Smooth muscle cell (in vitro differentiated cells): ENCODE results near the gene ENTPD2. TPM values are rescaled to one million over a fixed set of nuclear protein-coding genes. Genes with fewer than 3 reads are reported as not detected.

Source experiments
- DNase-seq: peaks from one replicate; lab custom pipeline; 2025; ENCODE audit not compliant: unreplicated experiment; lab: John Stamatoyannopoulos, UW
- H2AFZ ChIP-seq: fragments of 200-600 bp; sonication (generic); 2 replicates; pipeline ENCODE4 v1.6.0; 2016; ENCODE audit warnings: antibody characterized with exemption, low read depth, mild to moderate bottlenecking
- H3F3A ChIP-seq: fragments of 200-600 bp; sonication (generic); 2 replicates; pipeline ENCODE4 v1.6.0; 2017; ENCODE audit warnings: antibody characterized with exemption, low read depth
- H3K27ac ChIP-seq: fragments of 200-600 bp; sonication (generic); 2 replicates; pipeline ENCODE4 v1.5.1; 2016; ENCODE audit warnings: low read depth, mild to moderate bottlenecking
- H3K27me3 ChIP-seq: fragments of 200-600 bp; sonication (generic); 2 replicates; pipeline ENCODE4 v1.6.1; 2016; ENCODE audit warnings: low read depth, mild to moderate bottlenecking
- H3K36me3 ChIP-seq: fragments of 200-600 bp; sonication (generic); 2 replicates; pipeline ENCODE4 v1.5.1; 2016; ENCODE audit warnings: low read depth
- H3K4me1 ChIP-seq: fragments of 200-600 bp; sonication (generic); 2 replicates; pipeline ENCODE4 v1.5.1; 2016; ENCODE audit warnings: low read depth
- H3K4me2 ChIP-seq: fragments of 200-600 bp; sonication (generic); 2 replicates; pipeline ENCODE4 v1.6.0; 2016; ENCODE audit warnings: mild to moderate bottlenecking
- H3K4me3 ChIP-seq: fragments of 200-600 bp; sonication (generic); 2 replicates; pipeline ENCODE4 v1.5.1; 2016; ENCODE audit warnings: mild to moderate bottlenecking
- H3K79me2 ChIP-seq: fragments of 200-600 bp; sonication (generic); 2 replicates; pipeline ENCODE4 v1.6.0; 2016; ENCODE audit warnings: low read depth, mild to moderate bottlenecking
- H3K9ac ChIP-seq: fragments of 200-600 bp; sonication (generic); 2 replicates; pipeline ENCODE4 v1.6.0; 2016; ENCODE audit warnings: low read depth
- H3K9me3 ChIP-seq: fragments of 200-600 bp; sonication (generic); replicated peaks from 2 replicates; pipeline ENCODE4 v1.5.1; 2016; ENCODE audit warnings: low read depth
- H4K20me1 ChIP-seq: fragments of 200-600 bp; sonication (generic); 2 replicates; pipeline ENCODE4 v1.6.0; 2016; ENCODE audit warnings: low read depth
- CTCF ChIP-seq: fragments of 200-600 bp; sonication (generic); IDR thresholded peaks from 2 replicates; pipeline ENCODE4 v1.5.1; 2017; ENCODE audit warnings: borderline replicate concordance, mild to moderate bottlenecking, antibody characterized with exemption; ENCODE audit not compliant: insufficient read depth, poor library complexity, severe bottlenecking
- WGBS: methylation state at CpG from one replicate; pipeline ENCODE4 v1.1.7; 2016; ENCODE audit warnings: low lambda C conversion rate; 5-methylcytosine and 5-hydroxymethylcytosine counted together
- polyA plus RNA-seq: library from polyadenylated mRNA; unstranded; fragments of >200 nt; fragmentation: Nextera tagmentation; extraction: Ambion mirVana; gene quantifications from 2 replicates; pipeline ENCODE4 v1.2.1, GENCODE V29; 2016
- total RNA-seq: library from RNA; depleted of rRNA; stranded (reverse); fragments of >200 nt; gene quantifications from 2 replicates; pipeline ENCODE4 v1.2.3, GENCODE V29; 2014

Gene ENTPD2
- total and polyA plus RNA-seq, 2 experiments from 2014 or later: 0.30 TPM; not detected in 1

- DNase-seq: no peak
- 84% methylated on average over 27 of the region's 28 CpGs for WGBS
- Histone ChIP-seq H3K27me3 (peaks cover 43% of the 10 kb centered on the region), H3K27ac (no peak overlapping the region), H3K9ac (no peak overlapping the region), H3K36me3 (no peaks in the 10 kb centered on the region), H3K4me1 (peaks cover 9% of the 10 kb centered on the region), H3F3A (no peaks in the 10 kb centered on the region), H3K79me2 (no peaks in the 10 kb centered on the region), H3K4me2 (no peak overlapping the region), H2AFZ (no peak overlapping the region), H3K4me3 (no peak overlapping the region), H4K20me1 (no peaks in the 10 kb centered on the region), H3K9me3 (no peaks in the 10 kb centered on the region)
- no peak for TF ChIP-seq CTCF
Measured at GRCh38 chr9:137055385-137056364, 1.8 kb upstream of the ENTPD2 start.

GRCh38 chr9:137054932-137055384 is 1.1 kb upstream of the ENTPD2 start:
- no peak overlapping the region for H2AFZ ChIP-seq
- H3K36me3 ChIP-seq: no peaks in the 10 kb centered on the region
- peaks cover 47% of the 10 kb centered on the region for H3K27me3 ChIP-seq
- H3K9me3 ChIP-seq: no peaks in the 10 kb centered on the region
- no peak overlapping the region for H3K9ac ChIP-seq
- no peak overlapping the region for H3K4me2 ChIP-seq
- H3K27ac ChIP-seq: no peak overlapping the region
- peaks cover 9% of the 10 kb centered on the region for H3K4me1 ChIP-seq
- no peaks in the 10 kb centered on the region for H4K20me1 ChIP-seq
- 88% methylated on average over 10 of the region's 17 CpGs for WGBS
- H3F3A ChIP-seq: no peaks in the 10 kb centered on the region
- no peak overlapping the region for H3K4me3 ChIP-seq
- H3K79me2 ChIP-seq: no peaks in the 10 kb centered on the region
- DNase-seq: no peak
- TF ChIP-seq CTCF: no peak

GRCh38 chr9:137052998-137053943 is 590 bp downstream of the ENTPD2 start:
- no peaks in the 10 kb centered on the region for H3K9me3 ChIP-seq
- WGBS: 27% methylated on average over 47 of the region's 71 CpGs
- no peak overlapping the region for H3K27ac ChIP-seq
- TF ChIP-seq CTCF: no peak
- no peak for DNase-seq
- peak overlapping the region; percentile 83 for H3K4me2 ChIP-seq
- H3F3A ChIP-seq: no peaks in the 10 kb centered on the region
- no peak overlapping the region for H3K9ac ChIP-seq
- H3K4me3 ChIP-seq: peak overlapping the region; percentile 40
- peaks cover 62% of the 10 kb centered on the region for H3K27me3 ChIP-seq
- H4K20me1 ChIP-seq: no peaks in the 10 kb centered on the region
- H2AFZ ChIP-seq: no peak overlapping the region
- H3K79me2 ChIP-seq: no peaks in the 10 kb centered on the region
- peaks cover 9% of the 10 kb centered on the region for H3K4me1 ChIP-seq
- H3K36me3 ChIP-seq: no peaks in the 10 kb centered on the region
